ENCODE results near the gene APBA3.
A peak's percentile ranks its signal among the peaks of the same experiment; 100 is the strongest.

APBA3 gene

DNA sequence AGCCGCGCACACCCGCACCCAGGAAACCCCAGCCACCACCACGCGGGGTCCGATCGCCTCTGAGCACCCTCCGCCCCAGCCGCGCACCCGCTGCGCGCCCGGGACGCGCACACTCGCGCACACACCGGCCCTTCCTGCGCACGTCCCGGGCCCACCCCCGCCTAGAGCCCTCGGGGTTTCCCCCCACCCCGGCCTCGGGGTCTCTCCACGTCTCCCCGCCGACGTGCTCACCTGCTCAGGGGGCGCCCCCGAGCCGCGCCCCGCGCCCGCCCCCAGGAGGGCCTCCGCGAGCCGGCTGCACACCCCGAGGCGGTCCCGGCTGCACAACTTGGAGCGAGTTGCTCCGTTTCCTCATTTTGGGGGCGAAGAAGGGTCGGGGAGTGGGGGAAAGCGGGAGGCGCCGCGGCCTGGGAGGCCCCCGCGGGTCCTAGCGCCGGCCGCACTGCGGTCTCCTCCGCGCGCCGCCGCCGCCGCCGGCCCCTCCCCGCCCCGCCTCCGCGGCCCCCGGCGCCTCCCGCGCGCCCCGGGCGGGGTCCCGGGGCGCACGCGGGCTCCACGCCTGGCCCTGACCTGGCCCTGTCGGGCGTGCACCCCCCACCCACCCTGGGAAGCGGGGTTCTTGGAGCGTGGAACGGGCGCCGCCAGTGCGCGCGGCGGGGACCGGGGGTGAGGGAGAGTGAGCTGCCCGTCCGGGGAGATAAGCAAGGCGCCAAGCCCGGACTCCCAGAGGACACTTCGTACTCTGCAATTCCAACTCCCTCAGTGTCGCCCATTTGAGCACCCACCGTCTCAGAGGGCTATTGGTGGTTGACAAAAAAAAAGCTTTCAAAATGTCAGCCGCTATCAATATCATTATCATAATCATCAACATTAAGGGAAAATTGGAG, 24.7 kb upstream of the APBA3 start, which contains the start of gene MATK:
Gene MATK (minus strand): TSS at position 444 of the 887 bp plus-strand sequence. CDS start 1,246 bp downstream, outside the sequence.
- DNase-seq = no peak

DNA sequence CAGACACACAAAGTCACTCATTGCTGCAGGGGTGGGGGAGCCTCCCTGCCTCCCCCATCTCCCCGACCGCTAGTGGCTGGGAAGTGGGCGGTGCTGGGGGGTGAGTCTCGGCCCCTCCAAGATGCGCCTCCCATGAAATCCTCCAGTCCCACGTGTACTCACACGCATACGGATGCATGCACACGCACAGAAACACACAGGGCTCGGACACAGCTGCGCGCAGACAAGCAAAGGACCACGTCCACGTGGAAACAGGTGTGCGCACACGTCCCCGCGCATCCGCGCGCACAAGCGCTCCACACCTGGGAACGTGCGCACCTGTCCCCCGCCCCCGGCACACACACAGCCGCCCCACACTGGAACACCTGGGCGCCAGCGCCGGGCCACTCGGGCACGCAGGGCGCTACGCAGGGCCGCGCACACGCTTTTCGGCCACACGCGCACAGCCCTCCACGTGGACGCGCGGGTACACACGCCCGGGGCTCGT, 24.0 kb upstream of the APBA3 start:
- no peak for DNase-seq

DNA sequence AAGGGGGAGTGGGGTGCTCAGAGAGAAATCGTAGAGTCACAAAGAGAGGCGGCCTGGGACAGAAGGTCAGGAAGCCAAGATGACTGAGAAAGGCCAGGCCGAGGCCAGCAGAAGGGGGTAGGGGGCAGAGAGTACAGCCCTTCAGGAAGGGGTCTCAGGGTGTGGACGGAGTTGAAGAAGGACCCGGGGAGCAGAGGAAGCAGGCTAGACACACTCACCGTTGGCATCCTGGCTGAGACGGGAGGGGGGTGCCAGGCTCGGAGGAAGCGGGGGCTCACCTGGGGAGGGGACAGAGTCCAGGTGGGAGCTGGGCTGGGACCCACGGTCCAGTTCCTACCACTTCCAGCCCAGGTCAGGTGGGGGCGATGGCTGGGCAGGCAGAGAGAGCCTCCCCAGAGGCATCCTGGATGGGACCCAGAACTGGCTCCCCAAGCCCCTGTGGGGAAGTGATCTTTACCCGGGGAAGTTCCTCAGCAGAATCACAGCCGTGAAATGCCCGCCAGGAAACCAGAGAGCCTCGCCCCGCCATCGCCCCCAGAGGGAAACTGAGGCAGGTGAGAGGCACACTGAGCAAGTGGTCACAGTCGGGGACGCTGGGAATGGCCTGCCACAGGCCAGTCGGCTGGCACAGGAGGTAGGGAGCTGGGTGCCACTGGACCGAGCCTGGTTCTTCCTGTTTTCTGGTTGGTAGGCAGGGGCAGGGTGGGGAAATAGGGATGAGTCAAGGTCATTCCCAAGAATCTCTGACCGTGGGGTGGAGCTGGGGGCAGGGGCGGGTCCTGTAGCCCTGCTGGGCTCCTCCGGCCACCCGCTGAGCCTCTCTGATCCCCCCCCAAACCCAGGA, 23.3 kb upstream of the APBA3 start:
- no peak for DNase-seq

- peak; percentile 1 for DNase-seq
Observed at GRCh38 chr19:3783660-3784584, 22.4 kb upstream of the APBA3 start.

DNA sequence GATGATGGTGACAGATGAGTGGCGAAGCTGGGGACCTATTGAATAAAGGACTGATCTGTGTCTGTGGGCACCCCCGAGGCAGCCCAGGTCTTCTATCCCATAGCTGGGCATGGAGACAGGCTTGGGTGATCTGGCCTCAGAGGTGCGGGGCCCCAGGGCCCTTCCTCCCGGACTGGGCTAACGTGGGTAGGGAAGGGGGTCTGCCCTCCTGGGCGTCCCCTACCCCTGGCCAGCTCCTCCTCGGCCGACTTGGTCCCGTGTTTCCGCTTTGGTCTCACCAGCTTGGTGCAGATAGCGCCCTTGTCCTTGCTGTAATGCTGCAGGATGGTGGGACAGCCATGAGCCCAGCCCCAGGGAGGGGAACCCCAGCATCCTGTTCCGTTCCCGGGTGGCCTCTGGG, 21.4 kb upstream of the APBA3 start:
- no peak for DNase-seq

GRCh38 chr19:3782330-3782729, 20.8 kb upstream of the APBA3 start:
- DNase-seq = no peak

- DNase-seq = no peak
Observed at GRCh38 chr19:3781603-3782002, 20.1 kb upstream of the APBA3 start.

GRCh38 chr19:3780786-3781304, 19.4 kb upstream of the APBA3 start:
- no peak for DNase-seq

DNA sequence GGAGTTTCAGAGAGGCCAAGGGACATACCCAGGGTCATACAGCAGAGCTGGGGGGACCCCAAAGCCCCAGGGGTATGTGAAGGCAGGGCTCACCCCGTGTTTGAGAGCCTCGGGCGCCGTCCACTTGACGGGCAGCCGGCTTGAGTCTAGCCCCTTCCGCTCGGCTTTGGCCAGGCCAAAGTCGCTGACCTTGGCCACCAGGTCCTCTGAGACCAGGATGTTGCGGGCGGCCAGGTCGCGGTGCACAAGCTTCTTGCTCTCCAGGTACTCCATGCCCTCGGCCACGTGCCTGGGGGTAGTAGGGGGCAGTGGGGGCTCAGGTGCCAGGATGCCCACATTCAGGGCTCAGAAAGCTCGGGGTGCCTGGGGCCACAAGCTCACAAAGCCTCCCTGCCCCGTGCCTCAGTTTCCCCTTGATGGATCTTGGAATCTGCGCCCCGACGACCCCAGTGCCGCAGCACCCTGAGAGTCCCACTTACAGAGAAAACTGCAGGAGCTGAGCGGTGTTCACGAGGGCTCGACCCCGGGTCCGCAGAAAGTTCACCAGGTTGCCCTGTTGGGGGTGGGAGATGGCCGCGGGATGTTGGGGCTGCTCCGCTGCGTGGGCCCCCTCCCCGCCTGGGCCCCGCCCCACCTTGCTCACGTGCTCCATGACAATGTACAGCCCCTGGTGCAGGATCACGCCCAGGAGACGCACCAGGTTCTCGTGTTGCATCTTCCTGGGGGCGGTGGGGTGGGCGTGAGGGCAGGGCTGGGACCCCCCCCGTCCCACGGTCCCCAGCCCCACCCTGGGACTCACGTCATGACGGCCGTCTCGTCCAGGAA, 17.6 kb upstream of the APBA3 start:
- no peak for DNase-seq

- DNase-seq = no peak
Observed at GRCh38 chr19:3778104-3778867, 16.8 kb upstream of the APBA3 start.

DNA sequence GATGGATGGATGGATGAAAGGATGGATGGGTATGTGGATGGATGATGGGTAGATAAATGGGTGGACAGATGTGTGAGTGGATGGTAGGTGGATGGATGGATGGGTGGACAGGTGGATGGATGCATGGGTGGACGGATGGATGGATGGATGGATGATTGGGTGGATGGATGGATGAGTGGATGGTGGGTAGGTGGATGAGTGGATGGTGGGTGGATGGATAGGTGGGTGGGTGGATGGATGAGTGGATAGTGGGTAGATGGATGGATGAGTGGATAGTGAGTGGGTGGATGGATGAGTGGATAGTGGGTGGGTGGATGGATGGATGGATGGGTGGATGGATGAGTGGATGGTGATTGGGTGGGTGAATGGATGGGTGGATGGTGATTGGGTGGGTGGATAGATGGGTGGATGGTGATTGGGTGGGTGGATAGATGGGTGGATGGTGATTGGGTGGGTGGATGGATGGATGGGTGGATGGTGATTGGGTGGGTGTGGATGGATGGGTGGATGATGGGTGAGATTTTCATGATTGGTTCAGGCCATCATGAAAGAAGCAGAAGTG, 15.1 kb upstream of the APBA3 start:
- no peak for DNase-seq

- DNase-seq = no peak
Observed at GRCh38 chr19:3775831-3776230, 14.3 kb upstream of the APBA3 start.

DNA sequence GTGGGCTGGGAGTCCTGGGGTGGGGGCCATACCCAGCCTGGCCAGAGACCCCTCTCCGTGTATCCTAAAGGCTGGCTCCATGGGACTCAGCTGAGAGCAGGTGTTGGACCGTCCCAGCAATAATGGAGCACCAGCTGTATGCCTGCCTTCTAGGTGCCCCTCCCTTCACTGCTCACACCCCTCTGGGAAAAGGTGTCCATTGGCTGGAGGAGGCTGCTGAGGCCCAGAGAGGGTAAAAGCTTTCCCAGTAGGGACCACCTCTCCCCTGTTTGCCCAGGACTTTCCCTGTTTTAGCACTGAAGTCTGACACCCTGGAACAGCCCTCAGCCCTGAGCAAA, 13.9 kb upstream of the APBA3 start:
- no peak for DNase-seq

- DNase-seq = no peak
Observed at GRCh38 chr19:3774621-3775373, 13.3 kb upstream of the APBA3 start.

GRCh38 chr19:3773814-3774515, 12.5 kb upstream of the APBA3 start:
- DNase-seq = no peak

DNA sequence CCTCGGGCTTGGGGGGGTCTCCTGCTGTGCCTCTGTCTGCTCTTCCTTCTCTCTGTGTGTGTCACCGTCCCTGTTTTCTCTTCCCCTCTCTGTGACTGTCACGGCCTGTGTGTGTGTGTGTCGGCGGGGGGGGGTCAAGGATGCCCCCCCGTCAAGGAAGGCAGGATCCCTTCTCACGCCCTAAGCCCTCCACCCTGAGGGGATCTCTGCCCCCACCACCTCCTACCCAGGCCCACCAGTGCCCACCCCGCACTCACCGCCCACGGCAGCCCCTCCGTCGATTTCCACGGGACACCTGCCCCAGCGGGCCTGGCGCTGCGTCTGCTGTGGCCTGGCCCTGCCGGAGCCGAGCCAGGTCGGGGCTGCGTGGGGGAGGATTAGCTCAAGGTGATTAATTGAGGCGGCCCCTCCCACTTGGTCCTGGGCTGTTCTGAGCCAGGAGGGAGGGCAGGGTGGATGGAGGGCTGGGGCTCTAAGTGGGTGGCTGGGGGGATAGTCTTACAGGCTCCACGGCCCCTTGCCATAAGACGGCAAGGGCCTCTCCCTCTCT, 10.5 kb upstream of the APBA3 start, which contains the start of gene RAX2:
Gene RAX2 (minus strand): TSS at position 323 of the 550 bp plus-strand sequence. CDS start 486 bp downstream, outside the sequence.
- no peak for DNase-seq

GRCh38 chr19:3771000-3771905, 9.8 kb upstream of the APBA3 start:
- DNase-seq = no peak
